Right atrium auricular region (tissue), 2 donors: ENCODE measurements around the gene U2AF1L4. TPM values are rescaled to one million over a fixed set of nuclear protein-coding genes. Genes with fewer than 3 reads are reported as not detected.

ENCODE experiments used
- DNase-seq: peaks from one replicate; pipeline ENCODE4 v3.0.0-alpha.2; 2019; ENCODE audit warnings: low spot score
- H3K27ac ChIP-seq, 2 donors: fragments of 200-600 bp; sonication (generic); 1 replicate in 1 of 2; 2 replicates in 1 of 2; pipeline ENCODE4 v1.5.1; 2016 to 2019
- H3K27me3 ChIP-seq, 2 donors: fragments of 200-600 bp; sonication (generic); one replicate each; pipeline versions ENCODE4 v1.5.1 to v1.6.0; 2017 to 2019
- H3K36me3 ChIP-seq: fragments of 200-600 bp; sonication (generic); one replicate; pipeline ENCODE4 v1.5.1; 2016
- H3K4me1 ChIP-seq, 2 donors: fragments of 200-600 bp; sonication (generic); one replicate each; pipeline versions ENCODE4 v1.5.1 to v1.6.0; 2017 to 2019
- H3K4me3 ChIP-seq, 2 donors: fragments of 200-600 bp; sonication (generic); 1 replicate in 1 of 2; 2 replicates in 1 of 2; pipeline ENCODE4 v1.5.1; 2017 to 2019; ENCODE audit warnings: mild to moderate bottlenecking in 1 of 2, moderate library complexity in 1 of 2
- H3K9me3 ChIP-seq, 2 donors: fragments of 200-600 bp; sonication (generic); one replicate each; pipeline ENCODE4 v1.5.1; 2019
- total RNA-seq, 2 donors: library from RNA; depleted of rRNA; stranded (reverse); fragments of >200 nt; gene quantifications; one replicate each; pipeline ENCODE4 v1.1.0, GENCODE V29; 2016
- TF ChIP-seq, protein P1 (sequence below), 2 donors: fragments of 200-600 bp; sonication (generic); IDR thresholded peaks; one replicate each; pipeline ENCODE4 v1.5.1; 2019; ENCODE audit warnings: antibody characterized with exemption in 2 of 2

The U2AF1L4 gene
- total RNA-seq, 2 donors from 2014 or later, result 19.9 to 33.1 TPM

GRCh38 chr19:35741203-35741515 is 4.1 kb downstream of the U2AF1L4 start:
- DNase-seq, result no peak
- Histone ChIP-seq H3K27me3 (no peaks in the 10 kb centered on the region), H3K4me3 (peak overlapping the region; percentile 63 to 66), H3K4me1 (peaks cover 0 to 33% of the 10 kb centered on the region in 2 donors), H3K27ac (peak overlapping the region; percentile 71 to 75), H3K36me3 (peaks cover 27% of the 10 kb centered on the region), H3K9me3 (no peaks in the 10 kb centered on the region)
- TF ChIP-seq, protein P1, sequence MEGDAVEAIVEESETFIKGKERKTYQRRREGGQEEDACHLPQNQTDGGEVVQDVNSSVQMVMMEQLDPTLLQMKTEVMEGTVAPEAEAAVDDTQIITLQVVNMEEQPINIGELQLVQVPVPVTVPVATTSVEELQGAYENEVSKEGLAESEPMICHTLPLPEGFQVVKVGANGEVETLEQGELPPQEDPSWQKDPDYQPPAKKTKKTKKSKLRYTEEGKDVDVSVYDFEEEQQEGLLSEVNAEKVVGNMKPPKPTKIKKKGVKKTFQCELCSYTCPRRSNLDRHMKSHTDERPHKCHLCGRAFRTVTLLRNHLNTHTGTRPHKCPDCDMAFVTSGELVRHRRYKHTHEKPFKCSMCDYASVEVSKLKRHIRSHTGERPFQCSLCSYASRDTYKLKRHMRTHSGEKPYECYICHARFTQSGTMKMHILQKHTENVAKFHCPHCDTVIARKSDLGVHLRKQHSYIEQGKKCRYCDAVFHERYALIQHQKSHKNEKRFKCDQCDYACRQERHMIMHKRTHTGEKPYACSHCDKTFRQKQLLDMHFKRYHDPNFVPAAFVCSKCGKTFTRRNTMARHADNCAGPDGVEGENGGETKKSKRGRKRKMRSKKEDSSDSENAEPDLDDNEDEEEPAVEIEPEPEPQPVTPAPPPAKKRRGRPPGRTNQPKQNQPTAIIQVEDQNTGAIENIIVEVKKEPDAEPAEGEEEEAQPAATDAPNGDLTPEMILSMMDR (IDR thresholded peaks at IDR 0.05), result no peak

- Histone ChIP-seq H3K27ac (peak overlapping the region; percentile 75 to 85), H3K27me3 (no peaks in the 10 kb centered on the region), H3K9me3 (no peaks in the 10 kb centered on the region), H3K4me3 (peak overlapping the region; percentile 63 to 66), H3K4me1 (peaks cover 0 to 28% of the 10 kb centered on the region in 2 donors), H3K36me3 (peaks cover 27% of the 10 kb centered on the region)
- peak; percentile 98 for DNase-seq
- TF ChIP-seq, protein P1 (IDR thresholded peaks at IDR 0.05), result peak in 1 of 2 donors; percentile 20
Measured at GRCh38 chr19:35740423-35741202, 4.6 kb downstream of the U2AF1L4 start.

- H3K4me1 ChIP-seq, result peaks cover 0 to 28% of the 10 kb centered on the region in 2 donors
Measured at GRCh38 chr19:35740108-35740422, 5.2 kb downstream of the U2AF1L4 start.

GRCh38 chr19:35739275-35740107 is 5.7 kb downstream of the U2AF1L4 start:
- Histone ChIP-seq H3K4me3 (peak overlapping the region; percentile 63 to 66), H3K27ac (peak overlapping the region in 1 of 2 donors; percentile 85), H3K36me3 (peaks cover 33% of the 10 kb centered on the region), H3K9me3 (no peaks in the 10 kb centered on the region), H3K4me1 (peaks cover 0 to 26% of the 10 kb centered on the region in 2 donors), H3K27me3 (no peaks in the 10 kb centered on the region)
- DNase-seq, result no peak
- TF ChIP-seq, protein P1 (IDR thresholded peaks at IDR 0.05), result no peak

More at GRCh38 chr19:35740108-35740422, 5.2 kb downstream of the U2AF1L4 start:
- H3K27ac ChIP-seq, result peak overlapping the region; percentile 63 to 85
- H3K4me3 ChIP-seq, result peak overlapping the region; percentile 63 to 66
- no peaks in the 10 kb centered on the region for H3K27me3 ChIP-seq
- H3K36me3 ChIP-seq, result peaks cover 29% of the 10 kb centered on the region
- TF ChIP-seq, protein P1 (IDR thresholded peaks at IDR 0.05), result no peak
- DNase-seq, result no peak
- H3K9me3 ChIP-seq, result no peaks in the 10 kb centered on the region

DNA sequence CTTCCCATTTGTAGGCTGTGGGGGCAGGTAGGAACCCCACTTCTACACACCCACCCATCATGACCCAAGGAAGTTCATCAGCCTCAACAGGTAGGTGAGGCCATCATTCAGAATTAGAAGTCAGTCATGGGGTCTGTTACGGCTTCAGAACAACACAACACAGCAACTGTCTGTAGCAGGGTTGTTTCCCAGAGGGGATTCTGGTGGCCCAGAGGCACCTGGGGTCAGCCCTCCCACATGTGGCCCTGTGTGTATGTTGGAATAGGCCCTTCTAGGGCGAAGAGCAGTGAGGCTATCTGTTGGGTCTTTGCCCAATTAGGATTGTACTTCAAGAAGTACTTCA is 6.4 kb downstream of the U2AF1L4 start:
- Histone ChIP-seq H3K9me3 (no peaks in the 10 kb centered on the region), H3K4me1 (peaks cover 0 to 19% of the 10 kb centered on the region in 2 donors), H3K27me3 (no peaks in the 10 kb centered on the region), H3K36me3 (peaks cover 38% of the 10 kb centered on the region), H3K4me3 (no peak overlapping the region), H3K27ac (no peak overlapping the region)
- TF ChIP-seq, protein P1 (IDR thresholded peaks at IDR 0.05), result no peak
- no peak for DNase-seq
